Activated T-helper 17 cell treated with anti-CD3 and anti-CD28 coated beads, Interleukin-2, amount 50 U/mL, for 72 hours (primary cell): ENCODE measurements around the gene MBOAT1. TPM values are rescaled to one million over a fixed set of nuclear protein-coding genes. Genes with fewer than 3 reads are reported as not detected.
A peak's percentile ranks its signal among the peaks of the same experiment; 100 is the strongest.

Experiments
- ATAC-seq: fragments of 150-1000 bp; cut with Tn5 transposase; replicated peaks from 2 replicates; pipeline ENCODE4 v1.10.0; 2021; ENCODE audit warnings: mild to moderate bottlenecking, moderate library complexity
- H3K27ac Mint-ChIP-seq: one replicate; pipeline ENCODE4 v1.8.0; 2022; ENCODE audit warnings: mixed read lengths
- H3K27me3 Mint-ChIP-seq: one replicate; pipeline ENCODE4 v1.8.0; 2022; ENCODE audit warnings: mixed read lengths
- H3K36me3 Mint-ChIP-seq: one replicate; pipeline ENCODE4 v1.8.0; 2022; ENCODE audit warnings: low read depth, mild to moderate bottlenecking, mixed read lengths
- H3K4me1 Mint-ChIP-seq: one replicate; pipeline ENCODE4 v1.8.0; 2022; ENCODE audit warnings: mixed read lengths
- H3K4me3 Mint-ChIP-seq: one replicate; pipeline ENCODE4 v1.8.0; 2022; ENCODE audit warnings: mild to moderate bottlenecking, mixed read lengths
- H3K9me3 Mint-ChIP-seq: one replicate; pipeline ENCODE4 v1.8.0; 2022; ENCODE audit warnings: mixed read lengths
- total RNA-seq, 2 donors: library from RNA; stranded (reverse); gene quantifications; one replicate each; pipeline ENCODE4 v1.2.3, GENCODE V29; 2022

Gene MBOAT1
- total RNA-seq, 2 donors from 2014 or later, result 15.7 to 18.3 TPM

DNA sequence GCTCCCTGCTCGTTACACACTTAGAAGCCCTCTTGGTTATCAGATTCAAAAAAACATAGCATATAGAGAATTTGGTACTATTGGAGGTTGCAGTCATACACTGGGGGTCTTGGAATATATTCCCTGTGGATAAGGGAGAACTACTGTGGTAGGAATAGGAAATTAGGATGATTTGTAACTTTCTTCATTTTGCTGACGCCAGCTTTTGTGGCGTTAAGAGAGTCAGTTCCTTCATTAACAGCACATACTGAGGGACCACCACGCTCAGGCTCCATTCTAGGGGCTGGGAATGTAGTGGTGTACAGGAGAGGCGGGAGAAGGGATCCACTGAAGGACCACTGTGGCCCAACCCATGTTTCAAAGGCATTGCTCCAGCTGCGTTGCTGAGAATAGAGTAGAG lies 140.3 kb downstream of the MBOAT1 start:
- Mint-ChIP-seq H3K27me3 (no peaks in the 10 kb centered on the region), H3K36me3 (no peaks in the 10 kb centered on the region), H3K4me3 (no peak overlapping the region), H3K9me3 (peaks cover 19% of the 10 kb centered on the region), H3K4me1 (no peaks in the 10 kb centered on the region), H3K27ac (no peak overlapping the region)
- no peak for ATAC-seq

DNA sequence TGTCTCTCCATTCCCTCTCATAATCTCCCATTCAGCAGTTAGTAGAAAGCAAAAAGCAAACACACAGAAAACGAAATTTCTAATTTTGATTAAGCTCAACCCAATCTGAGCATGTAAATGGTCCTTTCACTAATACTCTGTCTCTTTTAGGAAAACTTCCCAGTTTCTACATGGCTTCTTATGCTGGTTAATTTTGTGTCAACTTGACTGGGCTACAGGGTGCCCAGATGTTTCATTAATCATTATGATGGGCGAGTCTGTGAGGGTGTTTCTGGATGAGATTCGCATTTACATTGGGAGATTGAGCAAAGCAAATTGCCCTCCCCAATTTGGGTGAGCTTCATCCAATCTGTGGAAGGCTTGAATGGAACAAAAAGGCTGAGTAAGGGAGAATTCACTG lies 142.2 kb downstream of the MBOAT1 start:
- H3K4me1 Mint-ChIP-seq, result no peaks in the 10 kb centered on the region
- no peak for ATAC-seq
- H3K36me3 Mint-ChIP-seq, result no peaks in the 10 kb centered on the region
- no peak overlapping the region for H3K4me3 Mint-ChIP-seq
- H3K9me3 Mint-ChIP-seq, result peaks cover 4% of the 10 kb centered on the region
- H3K27me3 Mint-ChIP-seq, result no peaks in the 10 kb centered on the region
- H3K27ac Mint-ChIP-seq, result no peak overlapping the region

DNA sequence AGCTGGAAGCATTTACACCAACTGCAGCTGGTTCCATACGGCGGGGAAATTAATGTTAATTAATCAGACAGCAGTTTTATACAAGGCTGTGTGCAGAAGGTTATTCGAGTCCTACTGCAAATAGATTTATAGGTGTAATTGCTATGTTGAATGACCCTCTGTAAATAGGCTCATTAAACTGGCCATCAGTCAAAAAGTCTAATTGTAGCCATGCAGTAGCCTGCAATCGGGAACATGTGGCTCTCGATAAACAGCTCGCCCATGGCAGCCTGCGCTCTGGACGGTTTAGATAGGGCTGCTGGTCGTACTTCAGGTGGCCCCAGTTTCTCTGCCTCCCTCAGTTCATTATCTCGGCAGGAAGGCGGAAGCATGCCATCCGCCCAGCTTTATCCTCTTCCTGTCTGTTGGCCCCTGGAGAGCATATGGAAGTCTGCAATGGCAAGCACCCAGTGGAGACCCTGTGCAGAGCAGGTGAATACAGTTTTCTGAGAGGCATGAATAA lies 143.2 kb downstream of the MBOAT1 start:
- Mint-ChIP-seq H3K36me3 (no peaks in the 10 kb centered on the region), H3K27me3 (no peaks in the 10 kb centered on the region), H3K4me3 (no peak overlapping the region), H3K4me1 (no peaks in the 10 kb centered on the region), H3K9me3 (peaks cover 4% of the 10 kb centered on the region), H3K27ac (no peak overlapping the region)
- ATAC-seq, result no peak

DNA sequence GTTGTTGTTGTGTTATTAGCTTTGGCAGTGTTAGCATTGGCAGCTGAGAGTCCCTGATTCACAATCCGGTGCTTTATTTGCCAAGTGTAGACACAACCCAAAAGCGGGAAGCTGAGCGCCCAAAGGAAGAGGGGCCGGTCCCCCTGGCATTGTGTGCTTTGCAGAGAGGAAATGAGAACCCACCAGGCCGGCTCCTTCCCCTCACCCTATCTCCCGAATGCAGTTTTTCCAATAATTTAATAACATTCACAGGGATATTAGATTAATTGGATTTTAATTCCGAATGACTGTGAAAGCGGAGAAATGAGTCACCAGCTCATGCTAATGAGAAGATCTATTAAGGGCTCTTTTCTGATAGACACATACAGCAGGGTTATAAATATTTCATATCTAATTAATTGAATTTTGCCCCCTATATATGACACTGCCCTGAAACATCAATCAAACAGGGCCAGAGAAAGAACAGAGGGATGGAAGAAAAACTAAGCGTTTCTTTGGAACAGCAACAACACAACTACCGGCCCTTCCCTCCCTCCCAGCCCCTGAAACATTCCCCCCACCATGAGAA lies 143.8 kb downstream of the MBOAT1 start:
- Mint-ChIP-seq H3K27me3 (no peaks in the 10 kb centered on the region), H3K4me1 (no peaks in the 10 kb centered on the region), H3K27ac (no peak overlapping the region), H3K9me3 (peaks cover 4% of the 10 kb centered on the region), H3K36me3 (no peaks in the 10 kb centered on the region), H3K4me3 (no peak overlapping the region)
- no peak for ATAC-seq

DNA sequence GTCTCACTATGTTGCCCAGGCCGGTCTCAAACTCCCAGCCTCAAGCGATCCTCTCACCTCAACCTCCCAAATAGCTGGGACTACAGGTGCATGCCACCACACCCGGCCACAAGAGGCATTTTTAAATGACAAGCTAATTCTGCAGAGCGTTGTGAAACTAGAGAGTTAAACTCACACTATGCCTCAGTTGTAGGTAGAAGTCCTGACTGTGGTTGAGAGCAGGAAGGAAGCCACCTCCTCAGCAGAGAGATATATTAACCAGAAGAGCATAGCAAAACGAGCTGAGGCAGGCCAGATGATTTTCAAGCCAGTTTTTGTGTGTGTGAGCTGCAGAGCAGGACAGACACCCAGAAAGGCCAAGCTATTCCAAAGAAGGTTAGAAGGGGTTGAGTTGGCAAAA lies 150.3 kb downstream of the MBOAT1 start:
- Mint-ChIP-seq H3K9me3 (no peaks in the 10 kb centered on the region), H3K27me3 (no peaks in the 10 kb centered on the region), H3K4me3 (no peak overlapping the region), H3K4me1 (peaks cover 5% of the 10 kb centered on the region), H3K36me3 (no peaks in the 10 kb centered on the region), H3K27ac (no peak overlapping the region)
- ATAC-seq, result peak; percentile 58

DNA sequence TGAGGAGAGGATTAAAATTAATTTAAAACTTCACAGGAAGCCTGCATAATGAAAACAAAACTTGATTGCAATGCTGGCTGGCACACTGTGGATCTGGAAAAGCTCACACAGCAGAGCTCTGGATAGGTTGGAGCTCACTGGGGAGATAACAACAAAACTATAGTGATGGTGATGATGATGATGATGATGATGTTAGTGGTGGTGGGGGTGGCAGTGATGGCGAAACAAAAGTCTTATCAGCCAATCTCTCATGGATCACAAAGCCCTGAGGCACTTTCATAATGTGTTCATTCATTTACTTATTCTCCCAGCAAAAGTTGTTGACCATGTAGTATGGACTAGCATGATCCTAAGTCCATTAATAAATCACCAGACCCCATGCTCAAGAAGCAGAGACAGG lies 152.0 kb downstream of the MBOAT1 start:
- Mint-ChIP-seq H3K27ac (no peak overlapping the region), H3K9me3 (no peaks in the 10 kb centered on the region), H3K36me3 (no peaks in the 10 kb centered on the region), H3K27me3 (no peaks in the 10 kb centered on the region), H3K4me3 (no peak overlapping the region), H3K4me1 (peaks cover 5% of the 10 kb centered on the region)
- ATAC-seq, result no peak

DNA sequence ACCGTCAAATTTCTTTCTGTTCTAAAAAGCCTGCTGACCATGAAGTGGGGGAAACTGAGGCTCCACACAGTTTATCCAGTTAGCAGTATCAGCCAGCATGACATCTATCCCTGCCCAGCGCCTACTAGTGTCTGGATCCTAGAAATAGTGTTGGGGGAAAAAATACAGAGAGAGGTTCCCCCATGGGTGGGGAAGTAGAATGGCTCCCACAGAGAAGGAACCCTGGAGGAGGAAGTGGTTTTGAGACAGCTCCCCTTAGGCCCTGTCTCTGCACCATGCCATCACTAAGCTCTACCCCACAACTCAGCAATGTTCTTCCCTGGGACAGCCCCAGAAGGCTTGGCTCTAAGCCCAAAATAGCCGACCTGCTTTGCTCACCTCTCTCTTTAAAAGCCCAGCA lies 153.4 kb downstream of the MBOAT1 start:
- H3K27me3 Mint-ChIP-seq, result no peaks in the 10 kb centered on the region

DNA sequence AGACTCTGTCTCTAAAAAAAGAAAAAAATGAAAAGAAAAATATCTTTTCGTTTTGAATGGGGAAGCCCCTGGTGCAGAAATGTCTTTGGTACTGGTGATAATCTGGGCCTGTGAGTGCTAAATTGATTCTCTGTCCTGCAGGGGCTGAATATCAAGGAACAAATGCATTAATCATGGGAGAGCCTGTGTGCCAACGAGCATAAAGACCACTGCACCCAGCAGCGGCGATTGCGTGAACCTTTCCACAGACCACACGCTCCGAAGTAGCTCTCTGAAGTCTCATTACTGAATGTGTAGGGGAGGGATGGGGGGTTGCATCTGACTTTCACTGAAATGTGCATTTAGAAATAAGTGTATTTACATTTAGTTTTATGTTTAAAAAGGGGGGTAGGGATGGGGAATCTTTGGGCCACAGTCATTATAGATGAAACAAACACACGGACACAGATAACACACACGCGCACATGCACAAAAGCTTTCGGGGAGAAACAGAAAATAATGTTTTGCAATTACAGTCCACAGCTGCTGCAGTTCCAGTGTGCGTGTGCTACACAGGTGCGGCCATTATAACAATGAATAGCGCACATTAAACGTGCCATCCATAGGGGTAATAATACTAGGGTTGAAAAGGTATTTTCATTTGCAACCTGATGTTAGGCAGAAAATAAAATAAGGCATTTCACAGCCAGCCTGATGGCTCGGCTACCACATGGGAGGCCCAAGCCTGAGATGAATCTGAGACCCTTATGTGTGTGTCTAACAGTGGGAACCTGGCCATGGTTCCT lies 154.0 kb downstream of the MBOAT1 start:
- H3K9me3 Mint-ChIP-seq, result no peaks in the 10 kb centered on the region
- no peak overlapping the region for H3K4me3 Mint-ChIP-seq
- H3K27me3 Mint-ChIP-seq, result no peaks in the 10 kb centered on the region
- no peaks in the 10 kb centered on the region for H3K36me3 Mint-ChIP-seq
- H3K27ac Mint-ChIP-seq, result no peak overlapping the region
- peaks cover 5% of the 10 kb centered on the region for H3K4me1 Mint-ChIP-seq
- no peak for ATAC-seq

More for the DNA sequence above, 153.4 kb downstream of the MBOAT1 start:
- Mint-ChIP-seq H3K36me3 (no peaks in the 10 kb centered on the region), H3K4me1 (peaks cover 5% of the 10 kb centered on the region), H3K27ac (no peak overlapping the region), H3K4me3 (no peak overlapping the region), H3K9me3 (no peaks in the 10 kb centered on the region)
- no peak for ATAC-seq

DNA sequence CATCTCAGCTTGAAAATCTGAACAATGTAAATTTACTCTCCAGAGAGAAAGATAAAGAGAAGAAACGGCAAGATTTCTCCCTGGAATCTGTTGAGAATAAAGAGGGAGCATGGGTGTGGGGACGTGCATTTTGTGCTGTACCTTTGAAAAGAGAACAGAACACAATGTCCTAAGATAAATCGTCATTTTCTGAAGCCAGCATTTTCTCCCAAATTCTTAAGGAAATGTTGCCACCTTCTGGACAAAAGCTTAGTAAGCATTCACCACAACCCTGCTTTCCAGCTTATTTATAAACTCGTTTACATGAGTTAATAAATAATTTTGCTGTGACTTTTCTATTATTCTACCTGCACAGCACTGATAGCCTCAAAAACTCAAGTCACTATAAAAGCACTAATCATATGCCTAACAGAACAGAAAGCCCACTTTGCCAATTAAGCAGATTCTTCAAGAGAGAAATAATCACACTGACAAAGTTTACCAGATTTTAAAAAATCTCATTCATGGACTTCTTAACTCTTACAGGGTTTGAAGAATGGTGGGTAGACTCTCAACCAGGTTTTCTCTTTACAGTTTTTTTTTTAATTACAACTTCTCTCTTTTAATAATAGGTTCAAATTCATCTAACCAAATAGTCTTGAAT lies 155.8 kb downstream of the MBOAT1 start:
- no peaks in the 10 kb centered on the region for H3K9me3 Mint-ChIP-seq
- no peak overlapping the region for H3K4me3 Mint-ChIP-seq
- H3K4me1 Mint-ChIP-seq, result no peaks in the 10 kb centered on the region
- ATAC-seq, result no peak
- no peaks in the 10 kb centered on the region for H3K27me3 Mint-ChIP-seq
- no peaks in the 10 kb centered on the region for H3K36me3 Mint-ChIP-seq
- no peak overlapping the region for H3K27ac Mint-ChIP-seq

DNA sequence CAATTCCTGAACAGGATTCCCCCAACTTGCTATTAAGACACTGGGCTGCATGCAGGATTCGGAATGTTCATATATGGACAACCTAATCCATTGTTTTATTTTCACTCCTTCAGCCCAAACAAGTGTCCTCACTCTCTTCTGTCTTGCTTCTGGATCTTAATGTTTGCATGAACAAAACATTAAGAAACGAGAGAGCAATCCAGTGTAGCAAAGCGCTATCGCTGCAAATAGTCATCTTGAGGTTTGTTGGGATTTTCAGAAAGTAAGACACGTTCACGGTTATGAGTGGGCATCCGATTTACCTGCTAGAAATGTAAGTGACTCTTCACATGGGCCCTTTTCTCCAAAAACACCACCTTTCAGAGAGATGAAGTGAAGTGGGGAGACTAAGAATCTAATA lies 156.4 kb downstream of the MBOAT1 start:
- Mint-ChIP-seq H3K9me3 (no peaks in the 10 kb centered on the region), H3K4me3 (no peak overlapping the region)

More for the DNA sequence above, 156.4 kb downstream of the MBOAT1 start:
- no peak for ATAC-seq
- Mint-ChIP-seq H3K36me3 (no peaks in the 10 kb centered on the region), H3K4me1 (no peaks in the 10 kb centered on the region), H3K27me3 (no peaks in the 10 kb centered on the region), H3K27ac (no peak overlapping the region)

Other genes with a start within 250 kb of the MBOAT1 start
- gene E2F3, start 189.4 kb upstream of the MBOAT1 start, total RNA-seq, result 10 to 100 TPM; 13.6 to 26.6 TPM